ENCODE data around the gene GPR61.

GPR61 gene

GRCh38 chr1:109537450-109538178, 2.1 kb upstream of the GPR61 start:
- DNase-seq = no peak

- no peak for DNase-seq
These were observed 681 bp upstream of the GPR61 start for GRCh38 chr1:109538827-109539555.

GRCh38 chr1:109541102-109541501, 1.4 kb downstream of the GPR61 start:
- no peak for DNase-seq

GRCh38 chr1:109542657-109543056, 3.0 kb downstream of the GPR61 start:
- DNase-seq = no peak

- DNase-seq = no peak
These were observed 3.8 kb downstream of the GPR61 start for GRCh38 chr1:109543283-109543987.

GRCh38 chr1:109543988-109544735, 4.5 kb downstream of the GPR61 start:
- DNase-seq = no peak

- peak; percentile 68 to 90 (median 81) for DNase-seq
These were observed 6.8 kb downstream of the GPR61 start for GRCh38 chr1:109546311-109547109.

- DNase-seq = peak in 1 of 5 donors; percentile 45
These were observed 8.0 kb downstream of the GPR61 start for GRCh38 chr1:109547463-109548320.

- DNase-seq = peak; percentile 89 to 98 (median 95)
These were observed 8.9 kb downstream of the GPR61 start, which contains the start of gene GNAI3 for GRCh38 chr1:109548321-109549267. Gene GNAI3 (plus strand): TSS chr1:109548615. CDS start chr1:109548721, 106 bp downstream.

- DNase-seq = no peak
These were observed 16.9 kb downstream of the GPR61 start for GRCh38 chr1:109556563-109556962.

- DNase-seq = no peak
These were observed 17.8 kb downstream of the GPR61 start for GRCh38 chr1:109557520-109557919.

GRCh38 chr1:109559995-109560394, 20.3 kb downstream of the GPR61 start:
- DNase-seq = no peak

GRCh38 chr1:109564194-109564878, 24.7 kb downstream of the GPR61 start:
- DNase-seq = no peak

GRCh38 chr1:109565241-109565640, 25.6 kb downstream of the GPR61 start:
- no peak for DNase-seq

GRCh38 chr1:109566982-109567381, 27.3 kb downstream of the GPR61 start:
- DNase-seq = no peak

- no peak for DNase-seq
These were observed 28.4 kb downstream of the GPR61 start for GRCh38 chr1:109567877-109568672.

GRCh38 chr1:109569323-109569722, 29.7 kb downstream of the GPR61 start:
- no peak for DNase-seq

- no peak for DNase-seq
These were observed 30.7 kb downstream of the GPR61 start for GRCh38 chr1:109570414-109570813.

Measured in T-helper 1 cell (primary cell).